Dedifferentiated amniotic fluid mesenchymal stem cell (primary cell): Measurements from ENCODE around the gene CDIPT.
A peak's percentile ranks its signal among the peaks of the same experiment; 100 is the strongest.
"Not testable (repeated sequence)": the region's sequence is repeated elsewhere in the genome, so short reads cannot be mapped to it uniquely, and the experiment has no call there.

ENCODE experiments used
- DNase-seq: peaks from one replicate; pipeline ENCODE4 v3.0.0-alpha.2; 2016; ENCODE audit errors: extremely low spot score

The CDIPT gene, protein sequence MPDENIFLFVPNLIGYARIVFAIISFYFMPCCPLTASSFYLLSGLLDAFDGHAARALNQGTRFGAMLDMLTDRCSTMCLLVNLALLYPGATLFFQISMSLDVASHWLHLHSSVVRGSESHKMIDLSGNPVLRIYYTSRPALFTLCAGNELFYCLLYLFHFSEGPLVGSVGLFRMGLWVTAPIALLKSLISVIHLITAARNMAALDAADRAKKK

GRCh38 chr16:29862884-29863668 lies at the start of gene CDIPT:
TSS of gene CDIPT (minus strand) at chr16:29863226. CDS start at chr16:29862857, 369 bp downstream.
- peak; percentile 94 for DNase-seq

GRCh38 chr16:29912087-29912486 lies 49.1 kb upstream of the CDIPT start:
- DNase-seq, result no peak

GRCh38 chr16:29911676-29912010 lies 48.6 kb upstream of the CDIPT start:
- no peak for DNase-seq

- no peak for DNase-seq
These were observed 48.0 kb upstream of the CDIPT start for GRCh38 chr16:29910819-29911675.

- DNase-seq, result not testable (repeated sequence)
These were observed 46.8 kb upstream of the CDIPT start for GRCh38 chr16:29909851-29910250.

GRCh38 chr16:29909391-29909790 lies 46.4 kb upstream of the CDIPT start:
- no peak for DNase-seq

- no peak for DNase-seq
These were observed 45.7 kb upstream of the CDIPT start for GRCh38 chr16:29908719-29909220.

GRCh38 chr16:29907973-29908372 lies 44.9 kb upstream of the CDIPT start:
- DNase-seq, result no peak

GRCh38 chr16:29906520-29907244 lies 43.7 kb upstream of the CDIPT start:
- DNase-seq, result no peak

DNA sequence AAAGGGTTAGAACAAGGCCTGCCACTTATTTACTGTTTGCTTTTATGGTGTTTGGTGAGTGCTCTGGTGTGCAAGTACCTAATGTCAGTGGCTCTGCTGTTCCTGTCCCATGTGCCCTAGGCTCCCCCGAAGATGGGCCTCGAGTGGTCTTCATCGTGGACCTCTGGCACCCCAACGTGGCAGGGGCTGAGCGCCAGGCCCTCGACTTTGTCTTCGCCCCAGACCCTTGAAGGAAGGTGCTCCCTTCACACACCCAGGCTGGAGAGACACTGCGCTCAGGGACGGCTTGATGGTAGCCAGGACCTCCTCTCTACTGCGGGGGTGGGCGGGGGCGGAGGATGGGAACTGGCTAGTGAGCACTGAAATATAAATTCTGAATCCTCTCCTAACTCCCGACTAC lies 42.6 kb upstream of the CDIPT start:
- no peak for DNase-seq

DNA sequence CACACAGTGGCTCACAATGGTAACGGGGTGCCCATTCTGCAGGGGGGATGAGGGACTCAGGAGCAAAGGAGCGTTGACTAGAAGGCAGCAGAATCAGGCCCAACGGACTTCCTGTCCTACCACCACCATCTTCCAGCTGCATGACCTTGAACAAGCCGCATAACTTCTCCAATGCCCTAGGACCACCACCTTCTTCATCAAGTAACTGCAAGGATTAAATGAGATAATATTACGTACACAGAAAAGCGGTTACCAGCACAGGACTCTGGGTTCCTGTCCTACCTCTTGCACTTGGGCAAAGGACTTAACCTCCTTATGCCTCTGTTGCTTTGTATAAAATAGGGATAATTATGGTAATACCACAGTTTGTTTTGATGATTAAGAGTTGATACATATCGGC lies 41.9 kb upstream of the CDIPT start:
- no peak for DNase-seq

DNA sequence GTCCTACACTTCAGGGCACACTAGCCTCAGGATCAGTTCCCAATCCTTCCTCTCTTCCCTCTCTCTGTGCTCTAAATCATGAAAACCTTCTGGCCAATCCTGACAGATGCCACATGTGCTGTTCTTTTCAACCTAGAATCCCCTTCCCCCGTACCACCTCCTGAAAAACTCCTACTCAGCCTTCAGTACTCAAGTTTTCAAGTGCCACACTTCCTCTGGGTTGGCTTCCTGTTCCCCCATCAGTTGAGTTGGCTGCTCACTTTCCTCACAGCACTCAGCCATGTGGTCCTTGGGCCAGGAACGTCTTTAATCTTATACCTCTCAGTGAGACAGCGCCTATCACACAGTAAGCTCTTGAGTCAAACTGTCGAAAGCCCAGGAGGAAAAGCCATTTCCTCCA lies 40.6 kb upstream of the CDIPT start:
- DNase-seq, result no peak

GRCh38 chr16:29901607-29901945 lies 38.5 kb upstream of the CDIPT start:
- DNase-seq, result no peak

DNA sequence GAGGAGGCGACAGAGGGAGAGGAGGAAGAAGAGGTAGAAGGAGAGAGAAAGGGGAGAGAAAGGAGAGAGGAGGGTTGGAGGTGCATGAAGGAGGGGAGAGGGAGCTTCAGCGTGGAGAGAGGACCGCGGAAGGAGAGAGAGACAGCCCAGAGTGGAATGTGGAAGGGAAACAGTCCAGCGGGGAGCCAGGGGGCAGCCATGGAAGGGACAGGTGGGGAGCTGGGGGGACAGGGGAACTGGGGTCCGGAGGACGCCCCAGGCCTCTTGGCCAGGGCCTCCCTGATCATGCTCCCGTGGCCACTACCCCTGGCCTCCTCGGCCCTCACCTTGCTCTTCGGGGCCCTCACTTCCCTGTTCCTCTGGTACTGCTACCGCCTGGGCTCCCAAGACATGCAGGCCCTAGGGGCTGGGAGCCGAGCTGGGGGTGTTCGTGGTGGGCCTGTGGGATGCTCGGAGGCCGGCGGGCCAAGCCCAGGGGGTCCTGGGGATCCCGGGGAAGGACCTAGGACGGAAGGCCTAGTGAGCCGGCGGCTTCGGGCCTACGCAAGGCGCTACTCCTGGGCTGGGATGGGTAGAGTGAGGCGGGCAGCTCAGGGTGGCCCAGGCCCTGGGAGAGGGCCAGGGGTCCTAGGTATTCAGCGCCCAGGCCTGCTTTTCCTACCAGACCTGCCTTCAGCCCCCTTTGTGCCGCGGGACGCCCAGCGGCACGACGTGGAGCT lies 38.0 kb upstream of the CDIPT start:
- no peak for DNase-seq

DNA sequence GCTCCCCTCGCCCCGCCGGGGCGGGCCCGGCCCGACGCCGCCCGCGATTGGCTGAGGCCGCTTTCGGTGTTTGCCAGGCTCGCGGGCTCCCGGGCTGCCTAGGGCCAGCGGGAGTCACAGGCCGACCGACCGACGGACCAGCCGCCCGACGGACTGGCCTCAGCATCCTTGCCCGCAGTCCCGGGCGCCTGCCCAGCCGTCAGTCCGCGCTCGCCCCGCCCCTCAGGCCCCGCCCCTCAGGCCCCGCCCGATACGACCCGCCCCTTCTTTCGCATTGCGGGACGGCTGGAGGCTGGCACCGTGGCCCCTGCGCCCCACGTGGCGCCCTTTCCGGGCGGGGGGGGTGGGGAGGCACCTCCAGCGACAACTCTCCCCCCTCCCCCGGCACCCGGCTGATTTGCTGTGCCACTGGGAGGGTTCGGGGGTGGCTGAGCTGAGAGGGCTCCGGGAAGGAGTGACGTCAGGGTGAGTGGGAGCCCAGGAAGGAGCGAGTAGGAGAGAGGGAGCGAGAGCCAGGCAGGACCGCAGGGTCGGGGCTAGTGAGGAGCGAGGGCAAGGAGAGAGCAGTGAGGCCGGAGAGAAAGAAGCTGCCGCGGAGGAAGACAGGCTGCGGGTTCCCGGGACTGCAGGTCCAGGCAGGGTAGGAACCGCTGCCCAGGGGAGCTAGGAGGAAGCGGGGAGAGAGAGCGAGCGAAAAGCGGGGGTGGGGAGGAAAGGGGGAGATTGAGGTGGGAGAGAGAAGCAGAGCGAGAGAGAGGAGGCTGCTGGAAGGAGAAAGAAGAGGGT lies 37.3 kb upstream of the CDIPT start, which contains the start of gene ASPHD1:
Gene ASPHD1, plus strand, starts transcription at position 387 of the 786 bp plus-strand sequence. CDS start 484 bp downstream, outside the sequence.
- DNase-seq, result peak; percentile 60

DNA sequence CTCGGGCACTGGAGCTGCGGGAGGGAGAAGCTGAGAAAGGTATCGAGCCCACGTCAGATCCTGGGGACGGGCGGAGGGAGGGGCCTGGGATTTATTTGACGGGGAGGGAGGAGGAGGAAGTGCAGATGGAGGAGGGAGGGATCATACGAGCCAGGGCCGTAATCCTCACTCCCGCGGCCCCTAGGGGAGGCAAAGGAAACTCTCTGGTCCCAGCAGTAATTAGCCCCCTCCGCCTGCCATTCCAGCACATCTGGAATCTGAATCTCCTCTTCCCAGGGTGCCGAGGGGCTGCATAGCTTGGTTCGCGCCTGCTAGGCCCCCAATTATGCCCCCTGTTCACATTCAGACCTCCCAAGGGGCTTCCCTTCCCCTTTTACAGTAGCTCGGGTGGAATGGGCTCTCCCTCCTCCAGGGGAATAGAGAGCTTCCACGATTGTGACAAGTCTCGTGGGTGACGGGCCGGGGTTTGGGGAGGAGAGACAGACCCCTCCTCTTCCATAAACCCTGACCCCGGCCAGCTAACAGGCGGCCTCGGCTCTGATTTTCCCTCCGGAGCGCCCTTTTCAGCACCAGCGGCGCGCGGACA lies 36.6 kb upstream of the CDIPT start, which contains the start of gene SEZ6L2:
Gene SEZ6L2, minus strand, starts transcription at position 35 of the 586 bp plus-strand sequence. CDS start 531 bp downstream, outside the sequence.
- no peak for DNase-seq

GRCh38 chr16:29898804-29899515 lies 35.9 kb upstream of the CDIPT start:
- DNase-seq, result no peak

- no peak for DNase-seq
These were observed 35.2 kb upstream of the CDIPT start for GRCh38 chr16:29898135-29898803.
